HepG2 (cell line): ENCODE results near the gene LEMD1.

Experiments used
- CREM ChIP-seq, 2 experiments: sonication (generic) in 1 of 2; formaldehyde crosslinking in 1 of 2; IDR thresholded peaks; 2 replicates each; pipeline versions ENCODE4 v1.4.0 to v1.6.1; 2016 to 2020; ENCODE audit warnings: antibody characterized with exemption in 1 of 2, mild to moderate bottlenecking in 1 of 2, missing genetic modification reagents in 1 of 2
- TF ChIP-seq, protein P1 (sequence below): sonication (generic); formaldehyde crosslinking; IDR thresholded peaks from 2 replicates; pipeline ENCODE4 v1.8.1; 2023; ENCODE audit warnings: missing genetic modification reagents, mild to moderate bottlenecking, borderline replicate concordance
- TF ChIP-seq, protein P2 (sequence below): sonication (generic); formaldehyde crosslinking; conservative IDR thresholded peaks from 2 replicates; pipeline ENCODE4 v1.4.0; 2020; ENCODE audit warnings: missing genetic modification reagents

DNA sequence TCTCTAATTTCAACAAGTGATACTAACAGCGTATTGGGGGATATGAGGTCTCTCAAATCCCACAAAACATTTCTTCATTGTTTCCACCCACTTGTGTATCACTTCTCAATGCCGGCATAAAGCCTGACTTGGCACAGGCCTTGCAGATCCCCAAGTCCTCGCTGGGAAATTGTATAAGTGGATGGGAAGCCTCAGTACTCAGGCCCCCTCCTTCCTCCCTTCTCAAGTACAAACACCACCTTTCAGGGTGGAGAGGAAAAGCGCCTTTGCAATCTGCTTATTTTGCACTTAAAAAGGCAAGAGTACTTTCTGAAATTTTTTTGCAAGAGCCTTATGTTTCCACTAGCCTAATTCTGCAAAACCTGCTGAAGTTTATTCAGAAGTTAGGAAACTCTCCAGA, 39.3 kb downstream of the LEMD1 start:
- TF ChIP-seq, protein P1, sequence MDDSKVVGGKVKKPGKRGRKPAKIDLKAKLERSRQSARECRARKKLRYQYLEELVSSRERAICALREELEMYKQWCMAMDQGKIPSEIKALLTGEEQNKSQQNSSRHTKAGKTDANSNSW (CRISPR knock-in tag) = no peak
- TF ChIP-seq CREM (IDR thresholded peaks at IDR 0.05) (no peak), CREM (CRISPR knock-in tag; IDR thresholded peaks at IDR 0.05) (no peak)
- TF ChIP-seq, protein P2, sequence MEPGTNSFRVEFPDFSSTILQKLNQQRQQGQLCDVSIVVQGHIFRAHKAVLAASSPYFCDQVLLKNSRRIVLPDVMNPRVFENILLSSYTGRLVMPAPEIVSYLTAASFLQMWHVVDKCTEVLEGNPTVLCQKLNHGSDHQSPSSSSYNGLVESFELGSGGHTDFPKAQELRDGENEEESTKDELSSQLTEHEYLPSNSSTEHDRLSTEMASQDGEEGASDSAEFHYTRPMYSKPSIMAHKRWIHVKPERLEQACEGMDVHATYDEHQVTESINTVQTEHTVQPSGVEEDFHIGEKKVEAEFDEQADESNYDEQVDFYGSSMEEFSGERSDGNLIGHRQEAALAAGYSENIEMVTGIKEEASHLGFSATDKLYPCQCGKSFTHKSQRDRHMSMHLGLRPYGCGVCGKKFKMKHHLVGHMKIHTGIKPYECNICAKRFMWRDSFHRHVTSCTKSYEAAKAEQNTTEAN (CRISPR knock-in tag) = no peak
